PC-9 (cell line): Measurements from ENCODE around the gene CAPZB.

Experiments
- CTCF ChIP-seq: fragments of 200-600 bp; sonication (generic); conservative IDR thresholded peaks from 2 replicates; pipeline ENCODE4 v1.6.1; 2017; ENCODE audit warnings: mixed run types, antibody characterized with exemption, mild to moderate bottlenecking, moderate library complexity
- EZH2 ChIP-seq: fragments of 200-600 bp; sonication (generic); IDR thresholded peaks from 2 replicates; pipeline ENCODE4 v1.8.0; 2017; ENCODE audit warnings: antibody characterized with exemption, low read depth

GRCh38 chr1:19319196-19319595 is 166.1 kb downstream of the CAPZB start:
- TF ChIP-seq EZH2 (no peak), CTCF (no peak)
